NCI-H1436 treated with DMSO at 0.1 percent for 48 hours (cell line): Measurements from ENCODE around the gene SCN1B.
"Not testable (repeated sequence)": the region's sequence is repeated elsewhere in the genome, so short reads cannot be mapped to it uniquely, and the experiment has no call there.

Source experiments
- DNase-seq: peaks from one replicate; lab custom pipeline; 2025; lab: John Stamatoyannopoulos, UW

The SCN1B gene

DNA sequence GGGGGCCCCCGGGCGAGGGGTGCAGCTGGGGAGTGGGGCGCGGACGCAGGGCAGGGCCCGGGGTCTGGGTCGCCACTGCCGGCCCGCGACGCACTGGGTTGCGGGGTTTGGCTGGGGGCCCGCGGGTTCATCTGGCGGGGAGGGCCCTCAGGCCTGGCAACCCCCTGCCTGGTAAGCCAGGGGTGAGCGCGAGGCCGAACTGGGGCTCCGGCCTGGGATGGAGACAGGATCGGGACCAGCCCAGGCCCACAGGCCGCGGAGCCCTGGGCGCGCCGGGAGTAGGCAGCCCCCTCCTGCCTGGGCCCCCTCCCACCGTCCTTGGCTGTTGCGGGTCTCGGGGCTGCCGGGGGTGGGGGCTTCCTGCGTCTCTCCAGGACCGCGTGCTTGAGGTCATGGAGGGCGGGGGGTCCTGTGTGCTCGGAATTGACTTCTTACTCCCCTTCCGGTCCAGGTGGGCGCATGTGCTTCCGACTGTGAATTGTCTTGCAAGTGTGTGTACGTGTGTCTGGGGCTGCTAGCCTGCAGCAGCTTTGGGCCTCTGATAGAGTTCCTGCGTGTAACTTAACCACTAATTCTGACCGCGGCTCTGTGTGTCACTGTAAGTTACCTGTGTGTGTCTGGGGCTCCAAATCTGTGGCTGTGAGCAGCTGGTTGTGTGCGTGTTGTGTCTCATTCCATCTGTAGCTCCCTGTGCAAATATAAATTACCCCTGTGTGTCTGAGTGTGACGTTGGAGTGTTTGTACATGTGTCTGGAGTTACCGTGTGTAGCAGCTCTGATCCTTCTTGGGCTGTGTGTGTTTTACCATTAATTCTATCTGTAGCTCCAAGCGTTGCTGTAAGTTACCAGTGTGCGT, 29.4 kb upstream of the SCN1B start:
- DNase-seq, result no peak

DNA sequence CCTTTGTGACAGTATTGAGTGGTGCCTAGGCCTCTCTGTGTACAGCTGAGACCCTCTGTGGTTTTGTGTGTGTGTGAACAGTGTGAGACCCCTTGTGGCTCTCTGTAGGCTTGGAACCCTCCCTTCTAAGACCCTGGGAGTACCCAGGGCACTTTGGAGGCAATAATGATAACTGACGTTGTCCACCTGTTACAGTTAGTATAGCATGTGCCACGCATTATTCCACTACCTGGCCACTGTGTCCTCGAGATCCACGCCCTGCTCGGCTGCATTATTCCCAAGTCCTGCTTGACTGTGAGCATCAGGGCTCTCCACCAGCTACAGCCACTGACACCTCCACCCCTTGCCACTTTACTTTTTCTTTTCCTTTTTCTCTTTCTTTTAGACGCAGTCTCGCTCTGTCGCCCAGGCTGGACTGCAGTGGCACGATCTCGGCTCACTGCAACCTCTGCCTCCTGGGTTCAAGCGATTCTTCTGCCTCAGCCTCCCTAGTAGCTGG, 28.2 kb upstream of the SCN1B start:
- DNase-seq, result no peak

DNA sequence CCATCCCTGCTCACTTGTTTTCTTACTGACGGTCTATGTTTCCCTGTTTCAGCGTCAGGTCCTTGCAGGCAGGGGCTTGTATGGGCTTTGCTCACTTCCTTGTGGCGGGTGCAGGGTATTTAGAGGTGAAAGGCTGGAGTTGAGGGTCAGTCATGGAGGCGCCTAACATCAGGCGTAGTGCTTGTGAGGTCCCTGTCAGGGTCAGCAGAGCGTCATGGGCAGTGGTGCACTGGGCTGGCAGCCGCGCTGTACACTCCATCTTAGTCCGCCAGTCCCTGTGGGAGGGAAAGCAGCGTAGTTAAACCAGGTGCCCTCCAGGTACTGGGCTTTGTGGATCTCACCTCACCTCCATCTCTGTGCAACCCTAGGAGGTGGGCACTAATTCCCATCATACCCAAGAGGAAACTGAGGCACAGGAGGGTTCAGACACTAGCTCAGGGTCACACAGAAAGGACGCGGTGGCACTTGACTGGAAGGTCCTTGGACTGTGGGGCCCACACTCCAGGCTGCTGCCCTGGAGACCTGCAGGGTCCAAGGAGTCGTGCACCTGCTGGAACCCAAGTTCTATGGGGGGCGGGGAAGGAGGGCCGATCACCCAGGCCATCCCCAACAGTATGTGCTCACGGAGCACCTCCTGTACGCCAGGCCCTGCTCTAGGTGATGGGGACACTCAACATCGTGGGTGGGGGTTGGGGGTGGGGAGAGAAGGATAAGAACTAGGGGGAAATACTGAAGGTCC, 25.6 kb upstream of the SCN1B start:
- DNase-seq, result no peak

DNA sequence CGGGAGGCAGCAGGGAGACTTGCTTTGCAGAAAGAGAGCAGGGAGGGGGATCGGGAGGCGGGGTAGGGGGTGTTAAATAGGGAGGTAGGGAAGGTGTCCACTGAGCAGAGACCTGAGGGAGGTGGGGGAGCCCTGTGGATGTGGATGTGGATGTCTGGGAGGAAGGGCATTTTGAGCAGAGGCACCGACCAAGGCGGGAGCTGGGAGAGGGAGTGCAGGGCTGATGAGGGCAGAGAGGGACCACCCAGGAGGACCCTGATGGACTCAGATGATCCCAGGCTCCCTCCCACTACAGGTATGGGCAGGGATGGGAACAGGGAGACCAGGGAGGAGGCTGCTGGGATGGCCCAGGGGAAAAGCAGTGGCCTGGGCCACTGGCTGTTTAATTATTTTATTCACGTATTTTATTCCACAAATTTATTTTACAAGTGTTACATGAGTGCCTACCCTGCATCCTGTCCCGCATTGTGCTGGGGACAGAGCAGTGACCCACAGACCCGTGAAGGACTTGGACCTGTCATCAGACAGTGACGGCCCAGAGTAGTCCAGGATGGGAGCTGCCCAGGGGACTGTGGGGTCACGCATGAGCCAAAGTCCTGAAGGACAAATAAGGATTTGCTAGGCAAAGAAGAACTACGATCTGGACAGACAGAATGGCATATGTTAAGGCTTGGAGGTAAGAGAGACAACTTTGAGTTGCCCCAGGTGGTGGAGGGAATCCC, 24.9 kb upstream of the SCN1B start:
- no peak for DNase-seq

DNA sequence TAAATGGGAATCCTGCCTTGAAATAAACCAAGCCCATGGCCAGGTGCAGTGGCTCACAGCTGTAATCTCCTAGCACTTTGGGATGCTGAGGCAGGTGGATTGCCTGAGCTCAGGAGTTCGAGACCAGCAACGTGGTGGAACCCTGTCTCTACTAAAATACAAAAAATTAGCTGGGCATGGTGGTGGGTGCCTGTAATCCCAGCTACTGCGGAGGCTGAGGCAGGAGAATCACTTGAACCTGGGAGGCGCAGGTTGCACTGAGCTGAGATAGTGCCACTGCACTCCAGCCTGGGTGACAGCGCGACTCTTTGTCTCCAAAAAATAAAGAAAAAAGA, 24.3 kb upstream of the SCN1B start:
- not testable (repeated sequence) for DNase-seq

DNA sequence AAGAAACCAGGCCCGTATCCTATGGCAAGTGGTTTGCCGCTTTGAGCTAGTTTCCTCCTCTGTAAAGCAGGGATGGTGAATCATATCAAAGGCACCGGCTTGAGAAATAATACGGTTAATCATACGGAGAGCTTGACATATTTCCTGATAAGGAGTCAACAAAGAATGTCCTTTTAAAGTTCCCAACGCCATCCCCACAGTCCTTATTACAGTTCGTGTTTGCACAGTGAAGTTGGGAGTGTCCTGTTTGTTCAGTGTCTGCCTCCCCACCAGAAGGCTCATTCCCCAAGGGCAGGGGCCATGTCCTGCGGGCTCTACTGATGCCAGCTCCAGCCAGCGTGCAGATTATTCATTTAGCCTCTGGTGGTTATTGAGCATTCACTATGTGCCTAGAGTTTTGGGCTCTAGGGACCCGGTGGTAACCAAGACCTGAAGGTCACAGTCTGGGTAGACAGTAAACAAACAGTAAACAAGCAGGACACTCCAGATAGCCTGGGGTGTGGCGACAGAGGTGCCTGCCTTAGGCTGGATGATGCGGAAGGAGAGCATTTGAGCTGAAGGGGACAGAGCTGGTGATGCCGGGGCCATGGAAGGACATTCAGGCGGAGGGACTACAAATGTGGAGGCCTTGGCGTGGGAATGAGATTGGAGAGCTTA, 23.8 kb upstream of the SCN1B start:
- no peak for DNase-seq

DNA sequence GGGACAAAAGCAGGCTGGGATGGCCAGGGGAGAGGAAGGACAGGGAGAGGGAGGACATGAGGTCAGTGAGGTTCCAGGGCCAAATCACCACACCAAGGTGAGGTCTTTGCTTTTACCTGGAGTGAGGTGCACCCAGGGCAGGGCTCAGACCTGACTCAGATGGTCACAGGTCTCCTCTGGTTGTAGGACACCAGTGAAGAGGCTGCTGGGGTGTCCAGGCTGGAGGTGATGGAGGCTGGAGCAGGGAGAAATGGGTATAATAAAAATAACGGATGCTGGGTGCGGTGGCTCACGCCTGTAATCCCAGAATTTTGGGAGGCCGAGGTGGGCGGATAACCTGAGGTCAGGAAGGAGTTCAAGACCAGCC, 23.3 kb upstream of the SCN1B start:
- DNase-seq, result no peak

DNA sequence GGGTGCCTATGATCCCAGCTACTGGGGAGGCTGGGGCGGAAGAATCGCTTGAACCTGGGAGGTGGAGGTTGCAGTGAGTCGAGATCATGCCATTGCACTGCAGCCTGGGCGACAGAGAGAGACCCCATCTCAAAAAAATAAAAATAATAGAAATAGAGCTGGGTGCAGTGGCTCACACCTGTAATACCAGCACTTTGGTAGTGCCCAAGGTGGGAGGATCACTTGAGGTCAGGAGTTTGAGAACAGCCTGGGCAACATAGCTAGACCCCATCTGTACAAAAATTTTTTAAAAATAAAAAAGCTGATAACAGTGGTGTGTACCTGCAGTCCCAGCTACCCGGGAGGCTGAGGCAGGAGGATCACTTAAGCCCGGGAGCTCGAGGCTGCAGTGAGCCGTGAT, 22.8 kb upstream of the SCN1B start:
- not testable (repeated sequence) for DNase-seq

DNA sequence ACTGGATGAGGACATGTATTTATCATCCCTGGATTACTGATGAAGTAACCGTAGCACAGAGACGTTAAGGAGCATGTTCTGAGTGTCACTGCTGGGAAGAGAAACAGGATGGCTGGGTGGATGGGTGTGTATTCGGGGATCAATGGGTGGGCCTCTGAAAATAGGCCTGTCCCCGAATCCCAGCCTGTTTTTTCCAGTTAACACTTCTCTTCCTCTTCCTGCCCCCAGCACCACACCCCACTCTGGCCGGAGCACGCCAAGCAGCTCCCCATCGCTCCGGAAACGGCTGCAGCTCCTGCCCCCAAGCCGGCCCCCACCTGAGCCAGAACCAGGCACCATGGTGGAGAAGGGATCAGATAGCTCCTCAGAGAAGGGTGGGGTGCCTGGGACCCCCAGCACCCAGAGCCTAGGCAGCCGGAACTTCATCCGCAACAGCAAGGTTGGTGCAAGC, 21.4 kb upstream of the SCN1B start:
- no peak for DNase-seq

DNA sequence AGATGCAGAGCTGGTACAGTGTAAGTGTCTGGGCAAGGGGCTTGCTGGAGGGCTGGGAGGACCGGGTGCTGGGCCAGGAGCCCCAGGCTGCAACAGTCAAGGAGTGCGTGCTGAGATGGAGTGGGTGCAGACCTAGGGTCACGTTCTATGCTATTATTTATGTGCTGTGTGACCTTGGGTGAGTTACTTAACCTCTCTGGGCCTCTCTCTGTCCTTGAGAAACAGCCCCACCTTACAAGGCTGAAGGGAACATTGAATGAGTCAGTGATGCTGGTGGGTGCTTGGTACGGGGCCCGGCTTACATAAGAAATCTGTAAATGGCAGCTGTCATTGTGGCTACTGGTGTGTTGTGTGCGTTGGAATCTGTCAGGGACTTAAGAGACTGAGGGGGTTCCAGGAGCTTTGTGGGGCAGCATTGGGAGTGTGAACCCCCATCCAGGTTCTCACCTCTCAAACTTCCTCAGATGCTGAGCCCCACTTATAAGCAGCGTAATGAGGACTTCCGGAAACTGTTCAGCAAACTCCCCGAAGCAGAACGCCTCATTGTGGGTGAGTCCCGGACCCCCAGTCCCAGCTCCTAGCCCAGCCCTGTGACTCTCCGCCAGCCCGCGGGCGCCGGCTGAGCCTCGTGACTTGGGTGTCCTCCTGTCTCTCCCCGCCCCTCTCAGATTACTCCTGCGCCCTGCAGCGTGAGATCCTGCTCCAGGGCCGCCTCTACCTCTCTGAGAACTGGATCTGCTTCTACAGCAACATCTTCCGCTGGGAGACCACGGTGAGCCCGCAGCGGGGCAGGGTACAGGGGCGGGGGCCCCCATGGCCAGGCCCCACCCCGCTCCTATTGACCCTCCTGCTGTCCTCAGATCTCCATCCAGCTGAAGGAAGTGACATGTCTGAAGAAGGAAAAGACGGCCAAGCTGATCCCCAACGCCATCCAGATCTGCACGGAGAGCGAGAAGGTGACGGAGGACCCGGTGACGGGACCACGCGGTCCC, 20.6 kb upstream of the SCN1B start:
- DNase-seq, result no peak

DNA sequence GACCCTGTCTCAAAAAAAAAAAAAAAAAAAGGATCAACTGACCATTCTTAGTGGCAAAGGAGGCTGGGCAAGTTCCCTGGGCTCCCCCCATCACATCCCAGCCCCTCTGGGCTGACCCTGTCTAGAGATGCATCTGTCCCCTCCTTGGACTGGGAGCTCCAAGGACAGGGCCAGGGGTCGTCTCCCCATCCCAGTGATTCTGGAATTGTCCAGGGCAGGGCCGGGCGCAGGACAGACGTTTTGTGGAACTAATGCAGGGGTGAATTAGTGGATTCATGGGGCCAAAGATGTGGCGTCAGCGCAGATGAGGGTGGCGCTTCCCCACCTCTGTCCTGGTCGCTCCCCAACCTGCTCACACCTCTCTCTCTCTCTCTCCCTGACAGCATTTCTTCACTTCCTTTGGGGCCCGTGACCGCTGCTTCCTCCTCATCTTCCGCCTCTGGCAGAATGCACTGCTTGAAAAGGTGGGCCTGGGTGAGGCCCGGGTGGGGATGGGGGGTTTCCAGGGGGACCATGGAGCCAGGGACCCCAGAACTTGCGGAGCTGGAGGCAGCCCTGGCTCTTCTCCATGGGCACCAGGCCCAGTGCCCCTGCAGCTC, 19.1 kb upstream of the SCN1B start:
- no peak for DNase-seq

DNA sequence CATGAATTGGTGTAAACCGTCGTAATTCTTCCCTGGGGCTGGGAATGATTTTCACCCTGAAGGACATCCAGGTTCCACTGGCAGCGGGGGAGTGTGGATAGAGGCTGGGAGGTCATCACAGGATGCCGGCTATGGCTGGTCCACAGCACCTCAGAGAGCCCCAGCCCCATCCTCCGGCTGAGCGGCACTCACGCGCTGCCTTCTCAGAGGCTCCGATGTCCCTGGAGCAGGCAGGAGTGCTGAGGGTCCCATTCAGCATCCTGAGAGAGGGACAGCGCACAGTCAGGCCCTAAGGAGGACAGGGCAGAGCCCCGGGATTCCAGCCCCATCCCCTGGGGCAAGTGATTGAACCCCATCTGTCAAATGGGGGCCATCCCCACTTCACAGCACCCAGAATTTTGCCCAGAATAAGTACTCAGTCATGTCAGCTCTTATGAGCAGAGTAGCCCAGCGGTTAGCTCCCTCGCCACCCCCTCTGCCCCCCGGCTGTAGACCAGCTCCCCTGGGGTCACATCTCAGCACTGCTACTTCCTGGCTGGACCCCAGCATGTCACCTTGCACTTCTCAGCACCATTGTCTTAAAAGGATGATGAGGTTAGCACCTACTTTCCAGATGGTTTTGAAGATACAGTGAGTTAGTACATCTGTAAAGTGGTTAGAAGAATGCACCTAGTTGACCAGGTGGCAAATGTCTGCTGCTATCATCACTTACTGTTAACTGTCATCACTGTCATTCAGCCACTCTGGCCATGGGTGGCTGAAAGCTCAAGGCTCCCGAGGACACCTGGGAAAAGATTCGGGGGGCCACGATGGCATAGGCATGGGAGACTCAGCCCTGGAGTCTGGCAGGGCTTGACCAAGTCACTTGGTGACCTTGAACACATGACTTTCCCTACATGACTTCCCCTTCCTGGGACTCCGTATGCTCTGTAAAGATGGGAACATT, 18.3 kb upstream of the SCN1B start:
- no peak for DNase-seq

DNA sequence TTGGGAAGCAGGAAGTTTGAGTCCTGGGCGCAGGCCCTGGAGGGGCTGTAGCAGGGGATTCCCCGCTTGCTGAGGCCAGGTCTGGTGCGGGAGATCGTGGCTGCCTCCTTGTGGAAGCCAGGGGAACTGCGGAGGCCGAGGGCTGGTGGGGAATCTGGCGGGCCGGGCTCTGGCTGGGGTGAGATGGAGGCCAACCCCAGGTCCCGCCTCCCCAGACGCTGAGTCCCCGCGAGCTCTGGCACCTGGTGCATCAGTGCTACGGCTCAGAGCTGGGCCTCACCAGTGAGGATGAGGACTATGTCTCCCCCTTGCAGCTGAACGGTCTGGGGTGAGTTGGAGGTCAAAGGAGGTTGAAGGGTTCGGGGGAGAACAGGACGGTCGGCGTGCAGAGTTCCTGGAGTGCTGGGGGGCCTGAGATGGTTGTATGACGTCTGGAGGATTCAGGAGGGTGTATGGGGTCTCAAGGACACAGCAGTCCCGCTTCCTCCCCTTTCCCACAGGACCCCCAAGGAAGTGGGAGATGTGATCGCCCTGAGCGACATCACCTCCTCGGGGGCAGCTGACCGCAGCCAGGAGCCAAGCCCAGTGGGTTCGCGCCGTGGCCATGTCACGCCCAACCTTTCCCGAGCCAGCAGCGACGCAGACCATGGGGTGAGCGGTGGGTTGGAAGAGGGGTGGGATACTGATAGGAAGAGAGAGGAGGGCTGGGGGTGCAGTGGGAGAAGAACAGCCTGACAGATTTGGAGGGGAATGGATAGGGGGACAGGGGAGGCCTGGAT, 17.0 kb upstream of the SCN1B start:
- DNase-seq, result no peak

DNA sequence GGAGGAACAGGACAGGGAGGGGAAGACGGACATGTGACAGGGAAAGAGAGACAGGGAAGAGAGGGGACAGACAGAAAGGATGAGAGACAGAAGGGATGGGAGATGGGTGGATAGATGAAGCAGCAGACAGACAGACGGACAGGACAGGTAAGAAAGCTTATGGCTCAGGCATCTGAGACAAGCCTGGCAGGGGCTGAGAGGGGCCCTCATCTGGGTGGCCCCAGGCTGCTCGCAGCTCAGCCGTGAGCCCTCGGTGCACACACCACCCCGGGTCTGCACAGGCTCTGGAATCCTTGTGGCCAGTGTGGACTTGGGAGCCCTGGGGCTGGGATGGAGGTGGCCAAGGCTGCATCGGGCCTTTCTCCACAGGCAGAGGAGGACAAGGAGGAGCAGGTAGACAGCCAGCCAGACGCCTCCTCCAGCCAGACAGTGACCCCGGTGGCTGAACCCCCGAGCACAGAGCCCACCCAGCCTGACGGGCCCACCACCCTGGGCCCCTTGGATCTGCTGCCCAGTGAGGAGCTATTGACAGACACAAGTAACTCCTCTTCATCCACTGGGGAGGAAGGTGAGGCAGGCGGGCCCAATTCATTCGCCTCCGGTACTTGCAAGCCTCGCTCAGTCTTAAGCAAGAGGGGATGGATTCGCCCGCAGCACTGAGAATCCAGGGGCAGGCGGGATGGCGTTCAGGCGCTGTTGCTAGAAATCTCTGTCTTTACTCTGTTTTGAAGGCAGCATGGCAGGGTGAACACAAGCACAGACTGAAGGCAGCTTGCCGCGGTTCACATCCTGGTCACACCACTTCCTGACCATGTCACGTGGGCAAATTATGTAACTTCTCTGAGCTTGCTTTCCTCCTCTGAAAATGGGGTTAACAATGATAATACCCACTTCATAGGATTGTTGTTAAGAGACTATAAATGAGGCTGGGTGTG, 16.2 kb upstream of the SCN1B start:
- DNase-seq, result no peak

DNA sequence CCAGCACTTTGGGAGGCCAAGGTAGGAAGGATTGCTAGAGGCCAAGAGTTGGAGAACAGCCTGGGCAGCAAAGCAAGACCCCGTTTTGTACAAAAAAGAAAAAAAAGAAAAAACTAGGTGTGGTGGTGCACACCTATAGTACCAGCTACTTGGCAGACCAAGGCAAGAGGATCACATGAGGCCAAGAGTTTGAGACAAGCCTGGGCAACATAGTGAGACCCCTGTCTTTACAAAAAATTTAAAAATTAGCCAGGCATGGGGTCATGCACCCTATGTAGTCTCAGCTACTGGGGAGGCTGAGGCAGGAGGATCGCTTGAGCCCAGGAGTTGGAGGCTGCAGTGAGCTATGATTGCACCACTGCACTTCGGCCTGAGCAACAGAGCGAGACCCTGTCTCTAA, 15.5 kb upstream of the SCN1B start:
- DNase-seq, result not testable (repeated sequence)

DNA sequence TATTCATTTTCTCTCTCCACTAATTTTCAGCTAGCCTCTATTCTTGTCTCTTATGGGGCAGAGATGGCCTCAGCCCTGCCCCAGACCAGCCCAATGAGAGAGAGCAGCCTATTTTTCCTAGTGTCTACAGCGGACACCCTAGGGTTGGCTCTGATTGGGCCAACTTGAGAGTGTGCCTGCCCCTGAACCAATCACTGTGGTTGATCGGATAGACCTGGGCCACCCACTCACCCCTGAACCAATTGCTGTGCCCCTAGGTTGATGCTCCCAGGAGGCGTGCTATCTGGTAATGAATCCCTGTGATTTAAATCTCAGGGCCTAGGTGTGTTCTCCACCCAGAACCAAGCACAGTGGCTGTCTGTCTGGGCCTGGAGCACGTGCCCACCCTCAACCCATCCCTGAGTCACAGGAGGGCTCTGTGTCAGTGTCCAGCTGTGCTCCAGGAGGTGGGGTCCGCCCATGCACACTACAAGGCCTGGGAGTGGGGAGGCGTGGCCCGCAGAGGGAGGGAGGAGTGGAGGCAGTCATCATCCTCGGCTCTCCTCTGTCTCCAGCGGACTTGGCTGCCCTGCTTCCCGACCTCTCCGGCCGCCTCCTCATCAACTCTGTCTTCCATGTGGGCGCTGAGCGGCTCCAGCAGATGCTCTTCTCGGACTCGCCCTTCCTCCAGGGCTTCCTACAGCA, 14.9 kb upstream of the SCN1B start:
- DNase-seq, result no peak

DNA sequence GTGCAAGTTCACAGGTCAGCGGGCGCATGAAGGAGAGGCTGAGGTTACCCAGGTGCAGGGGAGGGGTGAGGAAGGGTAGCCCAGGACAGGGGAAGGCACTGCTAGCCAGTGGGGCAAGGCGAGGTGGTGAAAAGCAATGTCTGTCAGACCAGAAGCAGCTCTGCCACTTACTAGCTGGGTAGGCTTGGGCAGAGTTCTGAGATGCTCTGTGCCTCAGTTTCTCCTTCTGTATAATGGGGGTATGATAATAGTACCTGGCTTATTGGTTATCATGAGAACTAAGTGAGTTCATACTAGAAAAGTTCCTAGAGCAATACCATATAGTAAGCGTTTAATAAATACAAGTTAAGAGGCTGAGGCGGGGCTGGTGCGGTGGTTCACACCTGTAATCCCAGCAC, 14.3 kb upstream of the SCN1B start:
- DNase-seq, result no peak
